Measurements from ENCODE around the gene PGA5.

The PGA5 gene

DNA sequence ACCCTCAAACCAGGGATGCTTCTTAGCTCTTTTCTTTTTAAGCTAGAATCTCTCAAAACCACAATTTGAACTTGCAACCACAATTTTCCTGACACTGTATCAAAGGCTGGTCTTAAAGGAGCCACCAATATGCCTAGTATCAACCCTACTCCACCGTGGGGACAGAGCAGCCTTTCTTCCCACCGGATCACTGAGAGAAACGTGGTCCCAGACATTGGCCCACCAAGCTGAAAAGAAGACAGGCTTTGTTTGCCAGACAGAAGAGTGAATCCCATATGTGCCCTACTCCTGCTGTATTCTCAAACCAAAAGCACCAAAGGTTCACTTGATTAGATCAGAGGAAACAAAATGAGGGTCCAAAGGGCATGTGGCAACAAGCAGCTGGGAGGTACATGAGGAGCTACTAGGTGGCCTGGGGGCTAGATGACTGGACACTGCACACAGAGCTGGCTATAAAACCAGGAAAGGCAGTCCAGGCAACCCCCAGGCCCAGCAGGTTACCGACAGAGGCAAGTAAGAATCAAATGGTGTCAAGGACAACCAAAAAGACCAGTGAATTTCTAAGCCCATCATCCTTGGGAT is 57.8 kb downstream of the PGA5 start:
- TF ChIP-seq HDGF (IDR thresholded peaks at IDR 0.05; ENCODE audit: borderline replicate concordance) (no peak), NFRKB (IDR thresholded peaks at IDR 0.05) (no peak), ELF4 (IDR thresholded peaks at IDR 0.05) (no peak), BHLHE40 (IDR thresholded peaks at IDR 0.05; ENCODE audit: borderline replicate concordance) (no peak), ZNF384 (IDR thresholded peaks at IDR 0.05) (no peak), LEF1 (IDR thresholded peaks at IDR 0.05; ENCODE audit: borderline replicate concordance) (no peak), L3MBTL2 (conservative IDR thresholded peaks at IDR 0.05) (no peak), FOXA1 (IDR thresholded peaks at IDR 0.05) (no peak), CTBP1 (IDR thresholded peaks at IDR 0.05; ENCODE audit: borderline replicate concordance) (no peak), SP1 (IDR thresholded peaks at IDR 0.05) (no peak), FOXM1 (IDR thresholded peaks at IDR 0.05; ENCODE audit: borderline replicate concordance) (no peak), FOXK2 (IDR thresholded peaks at IDR 0.05) (no peak), ARNT (IDR thresholded peaks at IDR 0.05) (no peak), SUZ12 (IDR thresholded peaks at IDR 0.05) (no peak), TARDBP (IDR thresholded peaks at IDR 0.05) (no peak)
- TF ChIP-seq, protein P1, sequence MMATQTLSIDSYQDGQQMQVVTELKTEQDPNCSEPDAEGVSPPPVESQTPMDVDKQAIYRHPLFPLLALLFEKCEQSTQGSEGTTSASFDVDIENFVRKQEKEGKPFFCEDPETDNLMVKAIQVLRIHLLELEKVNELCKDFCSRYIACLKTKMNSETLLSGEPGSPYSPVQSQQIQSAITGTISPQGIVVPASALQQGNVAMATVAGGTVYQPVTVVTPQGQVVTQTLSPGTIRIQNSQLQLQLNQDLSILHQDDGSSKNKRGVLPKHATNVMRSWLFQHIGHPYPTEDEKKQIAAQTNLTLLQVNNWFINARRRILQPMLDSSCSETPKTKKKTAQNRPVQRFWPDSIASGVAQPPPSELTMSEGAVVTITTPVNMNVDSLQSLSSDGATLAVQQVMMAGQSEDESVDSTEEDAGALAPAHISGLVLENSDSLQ (IDR thresholded peaks at IDR 0.05) = no peak
- DNase-seq (ENCODE audit: extremely low spot score) = no peak
- ChIA-PET CTCF (interaction anchor here (0.9 kb wide), 1 partner anchor 87 kb away, joined by 3 read pairs; no protein-coding TSS in a partner anchor), POLR2A (interaction anchor here (1.1 kb wide), 1 partner anchor 14 kb away, joined by 4 read pairs; no protein-coding TSS in a partner anchor)

Data from HEK293T (cell line).